ENCODE data around the gene DCLK1. TPM values are rescaled to one million over a fixed set of nuclear protein-coding genes. Genes with fewer than 3 reads are reported as not detected.
A peak's percentile ranks its signal among the peaks of the same experiment; 100 is the strongest.

DCLK1 gene
- total and polyA plus RNA-seq, 2 donors (not counting 1 experiment from before 2014, with no cell fraction given) = 0.56 to 6.3 TPM

GRCh38 chr13:35957996-35958395, 173.2 kb downstream of the DCLK1 start:
- no peaks in the 10 kb centered on the region for H3K9me3 ChIP-seq (ENCODE audit: control insufficient read depth, insufficient read depth, low read depth, low read length)
- H3K36me3 ChIP-seq (ENCODE audit: control insufficient read depth, insufficient read depth, low read length) = no peaks in the 10 kb centered on the region
- DNase-seq (ENCODE audit: low read depth in 2 of 2) = no peak
- H4K20me1 ChIP-seq (ENCODE audit: control insufficient read depth, extremely low read depth, insufficient read depth, low read length) = no peaks in the 10 kb centered on the region
- no peak overlapping the region for H3K27ac ChIP-seq (ENCODE audit: insufficient read depth, low read length)
- H2AFZ ChIP-seq (ENCODE audit: low read length) = no peak overlapping the region
- H3K9ac ChIP-seq (ENCODE audit: insufficient read depth, low read length) = no peak overlapping the region
- H3K79me2 ChIP-seq (ENCODE audit: control insufficient read depth, insufficient read depth, low read length) = no peaks in the 10 kb centered on the region
- no peak for TF ChIP-seq EZH2 (IDR thresholded peaks at IDR 0.05; ENCODE audit: low read length, missing control alignments)
- TF ChIP-seq, protein P1, sequence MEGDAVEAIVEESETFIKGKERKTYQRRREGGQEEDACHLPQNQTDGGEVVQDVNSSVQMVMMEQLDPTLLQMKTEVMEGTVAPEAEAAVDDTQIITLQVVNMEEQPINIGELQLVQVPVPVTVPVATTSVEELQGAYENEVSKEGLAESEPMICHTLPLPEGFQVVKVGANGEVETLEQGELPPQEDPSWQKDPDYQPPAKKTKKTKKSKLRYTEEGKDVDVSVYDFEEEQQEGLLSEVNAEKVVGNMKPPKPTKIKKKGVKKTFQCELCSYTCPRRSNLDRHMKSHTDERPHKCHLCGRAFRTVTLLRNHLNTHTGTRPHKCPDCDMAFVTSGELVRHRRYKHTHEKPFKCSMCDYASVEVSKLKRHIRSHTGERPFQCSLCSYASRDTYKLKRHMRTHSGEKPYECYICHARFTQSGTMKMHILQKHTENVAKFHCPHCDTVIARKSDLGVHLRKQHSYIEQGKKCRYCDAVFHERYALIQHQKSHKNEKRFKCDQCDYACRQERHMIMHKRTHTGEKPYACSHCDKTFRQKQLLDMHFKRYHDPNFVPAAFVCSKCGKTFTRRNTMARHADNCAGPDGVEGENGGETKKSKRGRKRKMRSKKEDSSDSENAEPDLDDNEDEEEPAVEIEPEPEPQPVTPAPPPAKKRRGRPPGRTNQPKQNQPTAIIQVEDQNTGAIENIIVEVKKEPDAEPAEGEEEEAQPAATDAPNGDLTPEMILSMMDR (conservative IDR thresholded peaks at IDR 0.05 in 1 of 2, IDR thresholded peaks at IDR 0.05 in 1 of 2; ENCODE audit: low read depth in 1 of 2, low read length in 2 of 2) = no peak
- H3K4me2 ChIP-seq (ENCODE audit: extremely low read depth, insufficient read depth, low read length) = no peak overlapping the region
- no peaks in the 10 kb centered on the region for H3K4me1 ChIP-seq (ENCODE audit: control insufficient read depth, extremely low read depth, insufficient read depth, low read length)
- no peak overlapping the region for H3K4me3 ChIP-seq (replicated peaks in 1 of 4; ENCODE audit: control extremely low read depth in 1 of 4, insufficient read depth in 1 of 4, low read depth in 3 of 4, low read length in 4 of 4)
- H3K27me3 ChIP-seq (ENCODE audit: control insufficient read depth, insufficient read depth, low read length) = no peaks in the 10 kb centered on the region

DNA sequence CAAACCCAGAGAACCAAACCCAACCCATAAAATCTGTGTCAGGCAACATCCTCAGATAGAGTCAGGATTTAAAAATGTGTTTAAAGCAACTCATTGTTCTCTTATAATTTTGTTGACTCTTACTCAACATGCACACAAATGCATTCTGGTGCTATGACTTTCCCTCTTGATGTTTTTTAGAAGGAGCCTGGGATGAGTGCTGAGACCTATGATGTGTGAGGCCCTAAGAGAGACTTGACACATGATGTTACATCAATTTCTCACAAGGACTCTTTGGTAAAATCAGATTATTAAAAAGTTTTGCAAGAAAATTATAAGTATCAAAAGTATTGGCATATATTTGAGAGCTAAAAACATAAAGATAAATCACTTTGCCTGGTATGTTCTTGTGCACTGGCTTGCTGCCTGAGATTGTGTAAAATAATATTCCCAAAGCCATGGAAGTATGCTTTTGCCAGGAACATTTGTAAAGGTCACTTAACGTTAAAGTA, 173.9 kb downstream of the DCLK1 start:
- DNase-seq (ENCODE audit: low read depth in 2 of 2) = peak; percentile 14
- Histone ChIP-seq H3K4me2 (ENCODE audit: extremely low read depth, insufficient read depth, low read length) (no peak overlapping the region), H3K4me3 (replicated peaks in 1 of 4; ENCODE audit: control extremely low read depth in 1 of 4, insufficient read depth in 1 of 4, low read depth in 3 of 4, low read length in 4 of 4) (no peak overlapping the region), H3K27me3 (ENCODE audit: control insufficient read depth, insufficient read depth, low read length) (no peaks in the 10 kb centered on the region), H3K36me3 (ENCODE audit: control insufficient read depth, insufficient read depth, low read length) (no peaks in the 10 kb centered on the region), H3K27ac (ENCODE audit: insufficient read depth, low read length) (no peak overlapping the region), H4K20me1 (ENCODE audit: control insufficient read depth, extremely low read depth, insufficient read depth, low read length) (no peaks in the 10 kb centered on the region), H3K79me2 (ENCODE audit: control insufficient read depth, insufficient read depth, low read length) (no peaks in the 10 kb centered on the region), H3K4me1 (ENCODE audit: control insufficient read depth, extremely low read depth, insufficient read depth, low read length) (no peaks in the 10 kb centered on the region), H3K9me3 (ENCODE audit: control insufficient read depth, insufficient read depth, low read depth, low read length) (no peaks in the 10 kb centered on the region), H2AFZ (ENCODE audit: low read length) (no peak overlapping the region), H3K9ac (ENCODE audit: insufficient read depth, low read length) (no peak overlapping the region)
- TF ChIP-seq, protein P1 (conservative IDR thresholded peaks at IDR 0.05 in 1 of 2, IDR thresholded peaks at IDR 0.05 in 1 of 2; ENCODE audit: low read depth in 1 of 2, low read length in 2 of 2) = no peak
- TF ChIP-seq EZH2 (IDR thresholded peaks at IDR 0.05; ENCODE audit: low read length, missing control alignments) = no peak

- H3K4me1 ChIP-seq (ENCODE audit: control insufficient read depth, extremely low read depth, insufficient read depth, low read length) = no peaks in the 10 kb centered on the region
- H3K27me3 ChIP-seq (ENCODE audit: control insufficient read depth, insufficient read depth, low read length) = no peaks in the 10 kb centered on the region
- no peaks in the 10 kb centered on the region for H3K79me2 ChIP-seq (ENCODE audit: control insufficient read depth, insufficient read depth, low read length)
- H2AFZ ChIP-seq (ENCODE audit: low read length) = no peak overlapping the region
- H3K9me3 ChIP-seq (ENCODE audit: control insufficient read depth, insufficient read depth, low read depth, low read length) = no peaks in the 10 kb centered on the region
- H4K20me1 ChIP-seq (ENCODE audit: control insufficient read depth, extremely low read depth, insufficient read depth, low read length) = no peaks in the 10 kb centered on the region
- no peak for DNase-seq (ENCODE audit: low read depth in 2 of 2)
- H3K4me3 ChIP-seq (replicated peaks in 1 of 4; ENCODE audit: control extremely low read depth in 1 of 4, insufficient read depth in 1 of 4, low read depth in 3 of 4, low read length in 4 of 4) = no peak overlapping the region
- H3K27ac ChIP-seq (ENCODE audit: insufficient read depth, low read length) = no peak overlapping the region
- no peak overlapping the region for H3K9ac ChIP-seq (ENCODE audit: insufficient read depth, low read length)
- H3K36me3 ChIP-seq (ENCODE audit: control insufficient read depth, insufficient read depth, low read length) = no peaks in the 10 kb centered on the region
- H3K4me2 ChIP-seq (ENCODE audit: extremely low read depth, insufficient read depth, low read length) = no peak overlapping the region
- TF ChIP-seq EZH2 (IDR thresholded peaks at IDR 0.05; ENCODE audit: low read length, missing control alignments) = no peak
- TF ChIP-seq, protein P1 (conservative IDR thresholded peaks at IDR 0.05 in 1 of 2, IDR thresholded peaks at IDR 0.05 in 1 of 2; ENCODE audit: low read depth in 1 of 2, low read length in 2 of 2) = no peak
Measured at GRCh38 chr13:35956074-35956473, 175.1 kb downstream of the DCLK1 start.
